ENCODE measurements around the gene DCDC2C. TPM values are rescaled to one million over a fixed set of nuclear protein-coding genes. Genes with fewer than 3 reads are reported as not detected.

The DCDC2C gene
- total RNA-seq, 1 donor from 2014 or later: not detected

DNA sequence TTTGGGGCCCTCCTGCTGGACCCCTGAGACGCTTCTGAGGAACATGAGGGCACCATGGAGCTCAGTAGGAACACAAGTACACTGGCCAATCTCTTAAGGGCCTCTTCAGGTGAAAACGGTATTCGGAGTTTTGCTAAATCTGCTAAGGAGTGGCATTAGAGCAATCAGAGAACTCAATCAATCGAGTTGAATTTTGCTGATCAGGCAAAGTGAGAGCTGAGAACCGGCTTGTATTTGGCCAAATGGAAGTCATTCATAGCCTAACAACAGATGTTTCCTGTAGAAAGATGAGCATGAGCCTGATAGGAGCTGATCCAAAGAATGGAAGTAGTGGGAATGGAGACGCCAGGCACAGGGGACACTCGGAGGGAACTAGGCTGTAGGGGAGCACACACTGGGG, 133.7 kb downstream of the DCDC2C start:
- H3K4me1 Mint-ChIP-seq (ENCODE audit: low read depth): no peaks in the 10 kb centered on the region
- no peak overlapping the region for H3K4me3 Mint-ChIP-seq (ENCODE audit: low read depth)
- DNase-seq (ENCODE audit: low spot score, unreplicated experiment): no peak
- H3K27me3 Mint-ChIP-seq: peaks cover 18% of the 10 kb centered on the region
- no peaks in the 10 kb centered on the region for H3K36me3 Mint-ChIP-seq (ENCODE audit: insufficient read depth)
- no peak for TF ChIP-seq CTCF (IDR thresholded peaks at IDR 0.05; ENCODE audit: unreplicated experiment)
- no peak overlapping the region for H3K27ac Mint-ChIP-seq
- peaks cover 3% of the 10 kb centered on the region for H3K9me3 Mint-ChIP-seq (ENCODE audit: low read depth)

DNA sequence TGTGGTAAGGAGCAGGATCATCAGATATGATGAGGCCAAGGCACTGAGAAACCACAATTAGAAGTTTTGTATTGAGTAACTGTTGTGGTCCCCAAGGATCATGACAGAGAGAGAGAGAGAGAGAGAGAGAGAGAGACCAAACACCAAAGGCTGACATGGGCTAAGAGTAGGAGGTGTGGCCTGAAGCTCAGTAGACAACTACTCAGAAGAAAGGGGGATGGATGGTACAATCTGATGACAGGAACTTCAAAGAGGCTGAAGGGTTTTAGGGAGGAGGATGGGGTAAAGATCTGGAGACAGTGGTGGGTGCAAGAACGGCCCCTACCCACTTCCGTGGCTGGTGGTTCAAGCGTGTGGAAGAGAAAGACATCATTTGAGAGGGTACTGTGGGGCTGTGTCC, 135.0 kb downstream of the DCDC2C start:
- peaks cover 3% of the 10 kb centered on the region for H3K9me3 Mint-ChIP-seq (ENCODE audit: low read depth)
- no peak overlapping the region for H3K4me3 Mint-ChIP-seq (ENCODE audit: low read depth)
- H3K4me1 Mint-ChIP-seq (ENCODE audit: low read depth): no peaks in the 10 kb centered on the region
- peaks cover 15% of the 10 kb centered on the region for H3K27me3 Mint-ChIP-seq
- no peak for TF ChIP-seq CTCF (IDR thresholded peaks at IDR 0.05; ENCODE audit: unreplicated experiment)
- H3K27ac Mint-ChIP-seq: no peak overlapping the region
- no peak for DNase-seq (ENCODE audit: low spot score, unreplicated experiment)
- no peaks in the 10 kb centered on the region for H3K36me3 Mint-ChIP-seq (ENCODE audit: insufficient read depth)

DNA sequence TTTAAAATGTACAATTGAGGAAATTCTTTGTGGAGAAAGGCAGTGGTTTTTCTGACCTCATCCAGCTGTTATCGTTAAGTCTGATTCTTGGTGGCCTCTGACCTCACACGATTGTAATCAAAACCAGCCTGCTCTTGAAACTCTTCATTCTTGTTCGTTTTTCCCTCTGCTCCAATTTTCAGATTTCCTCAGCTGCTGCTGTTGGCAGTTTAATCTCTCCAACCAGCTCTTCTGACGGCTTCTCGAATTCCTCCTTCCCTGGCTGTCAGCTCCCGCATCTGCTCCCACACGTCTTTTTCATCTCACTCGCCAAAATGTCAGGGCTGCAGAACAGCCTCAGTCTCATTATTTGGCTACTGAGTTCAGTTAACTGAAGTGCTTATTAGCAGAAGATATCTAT, 136.1 kb downstream of the DCDC2C start:
- H3K27ac Mint-ChIP-seq: no peak overlapping the region
- peaks cover 3% of the 10 kb centered on the region for H3K9me3 Mint-ChIP-seq (ENCODE audit: low read depth)
- no peak for DNase-seq (ENCODE audit: low spot score, unreplicated experiment)
- H3K36me3 Mint-ChIP-seq (ENCODE audit: insufficient read depth): no peaks in the 10 kb centered on the region
- H3K4me3 Mint-ChIP-seq (ENCODE audit: low read depth): no peak overlapping the region
- no peaks in the 10 kb centered on the region for H3K4me1 Mint-ChIP-seq (ENCODE audit: low read depth)
- no peak for TF ChIP-seq CTCF (IDR thresholded peaks at IDR 0.05; ENCODE audit: unreplicated experiment)
- peaks cover 10% of the 10 kb centered on the region for H3K27me3 Mint-ChIP-seq

DNA sequence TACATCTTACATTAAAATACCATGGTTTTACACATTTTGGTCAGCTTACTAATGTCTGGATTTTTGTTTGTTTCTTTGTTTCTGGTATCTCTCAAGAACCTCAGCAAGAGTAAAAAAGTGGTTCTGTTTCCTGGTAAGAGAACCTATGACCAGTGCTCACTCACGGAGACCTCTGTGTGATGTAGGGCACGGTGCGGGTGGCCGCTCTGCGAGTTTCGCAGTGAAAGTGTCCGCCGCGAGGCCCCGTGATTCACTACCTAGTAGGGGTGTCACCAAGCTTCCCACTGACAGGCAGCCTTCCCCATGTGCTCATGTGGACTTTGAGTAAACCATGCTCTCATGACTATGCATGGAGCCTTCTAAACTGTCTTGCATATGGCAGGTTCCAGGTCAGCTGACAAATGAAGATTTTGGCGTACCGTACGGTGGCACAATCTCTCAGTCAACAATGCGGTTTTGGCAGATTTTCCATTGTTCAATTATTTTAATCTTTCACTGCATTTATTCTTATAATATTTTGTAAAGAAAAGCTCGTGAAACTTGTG, 137.3 kb downstream of the DCDC2C start:
- peaks cover 3% of the 10 kb centered on the region for H3K9me3 Mint-ChIP-seq (ENCODE audit: low read depth)

GRCh38 chr2:3847397-3848052, 144.2 kb downstream of the DCDC2C start:
- Mint-ChIP-seq H3K9me3 (ENCODE audit: low read depth) (peaks cover 24% of the 10 kb centered on the region), H3K4me3 (ENCODE audit: low read depth) (no peak overlapping the region), H3K4me1 (ENCODE audit: low read depth) (peaks cover 3% of the 10 kb centered on the region), H3K27me3 (peaks cover 2% of the 10 kb centered on the region), H3K27ac (no peak overlapping the region), H3K36me3 (ENCODE audit: insufficient read depth) (no peaks in the 10 kb centered on the region)
- TF ChIP-seq CTCF (IDR thresholded peaks at IDR 0.05; ENCODE audit: unreplicated experiment): no peak
- no peak for DNase-seq (ENCODE audit: low spot score, unreplicated experiment)

More for the DNA sequence above, 137.3 kb downstream of the DCDC2C start:
- Mint-ChIP-seq H3K27me3 (peaks cover 9% of the 10 kb centered on the region), H3K27ac (no peak overlapping the region), H3K4me1 (ENCODE audit: low read depth) (no peaks in the 10 kb centered on the region), H3K4me3 (ENCODE audit: low read depth) (no peak overlapping the region), H3K36me3 (ENCODE audit: insufficient read depth) (no peaks in the 10 kb centered on the region)
- DNase-seq (ENCODE audit: low spot score, unreplicated experiment): no peak
- TF ChIP-seq CTCF (IDR thresholded peaks at IDR 0.05; ENCODE audit: unreplicated experiment): no peak
